ENCODE data around the gene C2CD3.
"Not testable (repeated sequence)": the region's sequence is repeated elsewhere in the genome, so short reads cannot be mapped to it uniquely, and the experiment has no call there.

Gene C2CD3

GRCh38 chr11:74132833-74133232 is 38.0 kb downstream of the C2CD3 start:
- ChIA-PET CTCF (interaction anchor here (1.5 kb wide), 1 partner anchor 14 kb away, joined by 5 read pairs; no protein-coding TSS in a partner anchor), POLR2A (ENCODE audit: low non-redundant PET) (no interaction called here)
- DNase-seq (ENCODE audit: low spot score): no peak
- no peak for TF ChIP-seq CTCF (conservative IDR thresholded peaks at IDR 0.05; ENCODE audit: low read depth)
- no peak overlapping the region for H3K27ac ChIP-seq

- POLR2A ChIA-PET (ENCODE audit: low non-redundant PET); H3K27ac ChIP-seq; CTCF ChIA-PET; DNase-seq (ENCODE audit: low spot score): not testable (repeated sequence)
These were observed 41.7 kb downstream of the C2CD3 start for GRCh38 chr11:74129121-74129520.

GRCh38 chr11:74123008-74123448 is 47.8 kb downstream of the C2CD3 start:
- ChIA-PET CTCF (interaction anchor here (0.7 kb wide), 1 partner anchor 466 kb away, joined by 3 read pairs; no protein-coding TSS in a partner anchor), POLR2A (ENCODE audit: low non-redundant PET) (no interaction called here)
- DNase-seq (ENCODE audit: low spot score): no peak
- TF ChIP-seq CTCF (conservative IDR thresholded peaks at IDR 0.05; ENCODE audit: low read depth): no peak
- H3K27ac ChIP-seq: no peak overlapping the region

- TF ChIP-seq CTCF (conservative IDR thresholded peaks at IDR 0.05; ENCODE audit: low read depth): no peak
- CTCF ChIA-PET: interaction anchor here (0.6 kb wide), 1 partner anchor 1160 kb away, joined by 3 read pairs; no protein-coding TSS in a partner anchor
- POLR2A ChIA-PET (ENCODE audit: low non-redundant PET): no interaction called here
- DNase-seq (ENCODE audit: low spot score): no peak
- no peak overlapping the region for H3K27ac ChIP-seq
These were observed 49.0 kb downstream of the C2CD3 start for GRCh38 chr11:74121804-74122203.

GRCh38 chr11:74120260-74121035 is 50.4 kb downstream of the C2CD3 start:
- POLR2A ChIA-PET (ENCODE audit: low non-redundant PET); DNase-seq (ENCODE audit: low spot score); CTCF ChIA-PET; H3K27ac ChIP-seq: not testable (repeated sequence)

- ChIA-PET POLR2A (ENCODE audit: low non-redundant PET) (no interaction called here), CTCF (no interaction called here)
- H3K27ac ChIP-seq: no peak overlapping the region
- no peak for TF ChIP-seq CTCF (conservative IDR thresholded peaks at IDR 0.05; ENCODE audit: low read depth)
- DNase-seq (ENCODE audit: low spot score): no peak
These were observed 54.1 kb downstream of the C2CD3 start for GRCh38 chr11:74116719-74117118.

- no peak overlapping the region for H3K27ac ChIP-seq
- ChIA-PET POLR2A (ENCODE audit: low non-redundant PET) (no interaction called here), CTCF (no interaction called here)
- TF ChIP-seq CTCF (conservative IDR thresholded peaks at IDR 0.05; ENCODE audit: low read depth): no peak
- DNase-seq (ENCODE audit: low spot score): no peak
These were observed 57.9 kb downstream of the C2CD3 start for GRCh38 chr11:74112877-74113276.
